WTC11 (cell line): ENCODE results near the gene UGT1A9.

Experiments
- E2F1 ChIP-seq: sonication (generic); formaldehyde crosslinking; IDR thresholded peaks from 2 replicates; pipeline ENCODE4 v1.8.0; 2022; ENCODE audit warnings: mild to moderate bottlenecking, missing genetic modification reagents
- JUN ChIP-seq: sonication (generic); formaldehyde crosslinking; IDR thresholded peaks from 2 replicates; pipeline ENCODE4 v1.8.0; 2023; ENCODE audit warnings: mild to moderate bottlenecking, missing genetic modification reagents

GRCh38 chr2:233807966-233808935, 136.6 kb downstream of the UGT1A9 start:
- TF ChIP-seq E2F1 (CRISPR knock-in tag) = no peak
- TF ChIP-seq JUN (CRISPR knock-in tag) = no peak
